ENCODE data around the gene KRTAP10-3.

DNA sequence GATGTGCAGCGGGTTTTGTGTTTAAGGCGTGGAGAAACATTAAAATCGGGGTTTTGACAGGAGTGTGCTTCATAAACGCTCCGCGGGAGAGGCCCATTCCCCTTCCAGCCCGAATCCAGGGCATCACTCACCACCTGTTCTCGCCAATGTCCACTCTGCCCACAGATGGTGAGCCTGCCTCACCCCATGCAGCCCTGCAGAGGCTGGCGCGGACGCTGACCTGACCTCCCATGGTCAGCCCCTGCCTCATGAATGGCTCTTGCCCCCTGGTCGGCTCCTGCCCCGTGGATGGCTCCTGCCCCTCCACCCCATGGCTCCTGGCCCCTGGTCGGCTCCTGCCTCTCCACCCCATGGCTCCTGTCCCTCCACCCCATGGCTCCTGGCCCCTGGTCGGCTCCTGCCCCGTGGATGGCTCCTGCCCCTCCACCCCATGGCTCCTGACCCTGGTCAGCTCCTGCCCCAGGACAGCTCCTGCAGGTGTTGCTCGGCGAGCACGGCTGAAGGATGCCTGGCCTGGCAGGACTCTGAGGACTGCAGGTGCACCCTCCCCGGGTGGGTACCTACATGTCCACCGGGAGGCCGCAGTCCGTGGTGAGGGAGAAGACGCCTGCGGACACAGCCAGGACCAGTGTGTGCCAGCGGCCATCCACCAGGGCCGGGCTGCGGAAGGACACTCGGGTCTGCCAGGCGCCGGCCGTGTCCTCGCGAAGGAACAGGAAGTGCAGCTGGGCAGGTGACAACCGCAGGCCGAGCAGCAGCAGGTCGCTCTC, 25.3 kb downstream of the KRTAP10-3 start:
- TF ChIP-seq POLR2AphosphoS5 (IDR thresholded peaks at IDR 0.05; ENCODE audit: low read depth, low read length) (no peak), CTCF (IDR thresholded peaks at IDR 0.05) (no peak), CHD2 (IDR thresholded peaks at IDR 0.05; ENCODE audit: low read length, partially characterized antibody) (no peak), FOXJ3 (CRISPR knock-in tag; IDR thresholded peaks at IDR 0.05) (no peak), FOXM1 (IDR thresholded peaks at IDR 0.05; ENCODE audit: low read depth) (no peak), EP300 (IDR thresholded peaks at IDR 0.05; ENCODE audit: borderline replicate concordance in 1 of 2, low read depth in 1 of 2, low read length in 1 of 2) (no peak), RCOR1 (IDR thresholded peaks at IDR 0.05; ENCODE audit: low read length) (no peak), SIN3A (IDR thresholded peaks at IDR 0.05; ENCODE audit: borderline replicate concordance, low read depth, low read length) (no peak), NRF1 (IDR thresholded peaks at IDR 0.05; ENCODE audit: low read depth, low read length) (no peak), ZBTB33 (IDR thresholded peaks at IDR 0.05; ENCODE audit: borderline replicate concordance, low read depth) (no peak), GATA2 (CRISPR knock-in tag; IDR thresholded peaks at IDR 0.05) (no peak), USF2 (IDR thresholded peaks at IDR 0.05; ENCODE audit: borderline replicate concordance, low read depth, low read length) (no peak)
- TF ChIP-seq, protein P1, sequence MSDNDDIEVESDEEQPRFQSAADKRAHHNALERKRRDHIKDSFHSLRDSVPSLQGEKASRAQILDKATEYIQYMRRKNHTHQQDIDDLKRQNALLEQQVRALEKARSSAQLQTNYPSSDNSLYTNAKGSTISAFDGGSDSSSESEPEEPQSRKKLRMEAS (IDR thresholded peaks at IDR 0.05; ENCODE audit: low read depth), result no peak

All from SK-N-SH (cell line).